ENCODE measurements around the gene PCBP1. TPM values are rescaled to one million over a fixed set of nuclear protein-coding genes. Genes with fewer than 3 reads are reported as not detected.
A peak's percentile ranks its signal among the peaks of the same experiment; 100 is the strongest.

Gene PCBP1
- total and polyA plus RNA-seq, 9 of the 15 experiments (the other 6 are each of a cell fraction or from before 2014, with no cell fraction given), result 19.2 to 407 (median 78.1) TPM

GRCh38 chr2:70115646-70116442, 28.6 kb downstream of the PCBP1 start (continued):
- TF ChIP-seq ZNF184 (CRISPR knock-in tag; IDR thresholded peaks at IDR 0.05) (no peak), CEBPB (tag; IDR thresholded peaks at IDR 0.05) (no peak), ZFP36 (IDR thresholded peaks at IDR 0.05; ENCODE audit: low read depth, low read length, partially characterized antibody) (no peak), ARID4B (CRISPR knock-in tag; IDR thresholded peaks at IDR 0.05) (no peak), CTBP1 (IDR thresholded peaks at IDR 0.05; ENCODE audit: borderline replicate concordance) (0 out of 2 replicates have a peak, but pooled peaks have one; percentile 9), HNRNPLL (IDR thresholded peaks at IDR 0.05; ENCODE audit: low read depth, low read length, poor library complexity, severe bottlenecking) (no peak), DNMT1 (IDR thresholded peaks at IDR 0.05) (no peak), HIVEP1 (CRISPR knock-in tag; IDR thresholded peaks at IDR 0.05) (0 out of 2 replicates have a peak, but pooled peaks have one; percentile 15), SAP30 (IDR thresholded peaks at IDR 0.05; ENCODE audit: borderline replicate concordance, insufficient read depth, low read depth, low read length, poor library complexity, severe bottlenecking) (no peak), ZBTB1 (CRISPR knock-in tag; IDR thresholded peaks at IDR 0.05; ENCODE audit: borderline replicate concordance, low read depth) (no peak), TFAP4 (CRISPR knock-in tag; IDR thresholded peaks at IDR 0.05; ENCODE audit: borderline replicate concordance) (0 out of 2 replicates have a peak, but pooled peaks have one; percentile 13), JUN (IDR thresholded peaks at IDR 0.05; ENCODE audit: borderline replicate concordance, low read depth, low read length) (no peak), JUN (CRISPR knock-in tag; IDR thresholded peaks at IDR 0.05; ENCODE audit: borderline replicate concordance) (no peak), ATF6 (CRISPR knock-in tag; IDR thresholded peaks at IDR 0.05) (no peak), ZNF449 (CRISPR knock-in tag; IDR thresholded peaks at IDR 0.05) (no peak), ZNF778 (CRISPR knock-in tag; IDR thresholded peaks at IDR 0.05) (no peak), SMAD3 (CRISPR knock-in tag; conservative IDR thresholded peaks at IDR 0.05) (no peak), ZNF668 (CRISPR knock-in tag; IDR thresholded peaks at IDR 0.05) (no peak)

All from K562 (cell line).